ENCODE results near the gene DLX4. TPM values are rescaled to one million over a fixed set of nuclear protein-coding genes. Genes with fewer than 3 reads are reported as not detected.

DLX4 gene
- total and polyA plus RNA-seq, 9 donors: 0.10 TPM; not detected in 8

DNA sequence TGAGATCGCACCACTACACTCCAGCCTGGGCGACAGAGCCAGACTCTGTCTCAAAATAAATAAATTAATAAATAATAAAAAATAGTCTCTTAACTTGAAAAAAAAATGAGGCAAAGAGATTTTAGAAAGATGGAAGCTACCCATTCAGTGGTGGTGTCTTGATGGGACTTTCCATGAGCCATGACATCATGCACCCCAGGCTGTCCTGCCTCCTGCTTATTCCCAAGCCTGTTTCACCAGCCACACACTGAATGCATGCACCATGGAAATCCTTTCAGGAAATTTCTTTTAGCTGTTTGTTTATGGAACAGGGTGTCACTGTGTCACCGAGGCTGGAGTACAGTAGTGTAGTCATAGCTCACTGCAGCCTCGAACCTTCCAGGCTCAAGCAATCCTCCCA is 34.9 kb downstream of the DLX4 start:
- H3K36me3 ChIP-seq: no peaks in the 10 kb centered on the region
- no peaks in the 10 kb centered on the region for H3K27me3 ChIP-seq
- intact Hi-C loops (cut with DNase I): no loop called here
- no peak for TF ChIP-seq POLR2A (IDR thresholded peaks at IDR 0.05)
- no peak for TF ChIP-seq CTCF (IDR thresholded peaks at IDR 0.05)
- no peak for TF ChIP-seq EP300 (IDR thresholded peaks at IDR 0.05)
- no peaks in the 10 kb centered on the region for H3K4me1 ChIP-seq (ENCODE audit: insufficient read depth)
- DNase-seq: no peak
- WGBS, 3 donors: 65 to 71% (median 71%) methylated on average over 4 of the region's 4 CpGs
- H3K4me3 ChIP-seq: no peak overlapping the region
- H3K27ac ChIP-seq: no peak overlapping the region
- H3K9me3 ChIP-seq: peaks cover 0 to 1% of the 10 kb centered on the region in 2 donors

DNA sequence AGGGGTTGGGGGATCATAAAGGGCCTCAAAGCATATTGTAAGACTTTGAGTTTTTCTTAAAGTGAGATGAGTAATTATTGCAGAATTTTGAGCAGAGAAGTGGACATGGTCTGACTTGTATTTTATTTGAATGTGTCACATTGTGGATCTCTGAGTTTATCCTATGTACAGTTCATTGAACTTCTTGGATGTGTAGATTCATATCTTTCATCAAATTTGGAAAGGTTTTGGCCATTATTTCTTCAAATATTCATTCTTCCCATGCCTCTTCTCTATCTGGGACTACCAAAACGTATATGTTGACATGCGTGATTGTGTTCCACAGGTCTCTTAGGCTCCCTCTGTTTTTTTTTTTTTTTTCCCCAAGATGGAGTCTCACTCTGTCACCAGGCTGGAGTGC is 40.3 kb downstream of the DLX4 start:
- Histone ChIP-seq H3K27ac (no peak overlapping the region), H3K27me3 (no peaks in the 10 kb centered on the region), H3K4me3 (no peak overlapping the region), H3K36me3 (no peaks in the 10 kb centered on the region), H3K9me3 (peaks cover 0 to 3% of the 10 kb centered on the region in 2 donors), H3K4me1 (ENCODE audit: insufficient read depth) (no peaks in the 10 kb centered on the region)
- DNase-seq: no peak
- 78 to 95% (median 85%) methylated on average over 2 of the region's 2 CpGs for WGBS, 3 donors
- TF ChIP-seq CTCF (IDR thresholded peaks at IDR 0.05) (no peak), POLR2A (IDR thresholded peaks at IDR 0.05) (no peak), EP300 (IDR thresholded peaks at IDR 0.05) (no peak)
- intact Hi-C loops (cut with DNase I): no loop called here

GRCh38 chr17:50013079-50013478 is 44.1 kb downstream of the DLX4 start:
- TF ChIP-seq CTCF (IDR thresholded peaks at IDR 0.05): no peak
- TF ChIP-seq POLR2A (IDR thresholded peaks at IDR 0.05): no peak
- no peak for TF ChIP-seq EP300 (IDR thresholded peaks at IDR 0.05)
- Histone ChIP-seq H3K27me3 (no peaks in the 10 kb centered on the region), H3K36me3 (no peaks in the 10 kb centered on the region), H3K4me1 (ENCODE audit: insufficient read depth) (no peaks in the 10 kb centered on the region), H3K27ac (no peak overlapping the region), H3K9me3 (peaks cover 0 to 3% of the 10 kb centered on the region in 2 donors), H3K4me3 (no peak overlapping the region)
- no peak for DNase-seq
- WGBS, 3 donors: 65 to 78% (median 71%) methylated on average over 2 of the region's 2 CpGs
- intact Hi-C loops (cut with DNase I): no loop called here

- H3K9me3 ChIP-seq: no peaks in the 10 kb centered on the region
- H3K4me3 ChIP-seq: no peak overlapping the region
- no peak for TF ChIP-seq CTCF (IDR thresholded peaks at IDR 0.05)
- no peak for TF ChIP-seq EP300 (IDR thresholded peaks at IDR 0.05)
- TF ChIP-seq POLR2A (IDR thresholded peaks at IDR 0.05): no peak
- intact Hi-C loops (cut with DNase I): no loop called here
- WGBS, 3 donors: 16 to 55% (median 43%) methylated on average over 1 of the region's 1 CpG
- no peaks in the 10 kb centered on the region for H3K36me3 ChIP-seq
- no peaks in the 10 kb centered on the region for H3K4me1 ChIP-seq (ENCODE audit: insufficient read depth)
- H3K27ac ChIP-seq: no peak overlapping the region
- no peaks in the 10 kb centered on the region for H3K27me3 ChIP-seq
- DNase-seq: no peak
Measured at GRCh38 chr17:50014471-50015088, 45.6 kb downstream of the DLX4 start.
